Measurements from ENCODE around the gene EIF1. TPM values are rescaled to one million over a fixed set of nuclear protein-coding genes. Genes with fewer than 3 reads are reported as not detected.
A peak's percentile ranks its signal among the peaks of the same experiment; 100 is the strongest.

Gene EIF1
- total and polyA plus RNA-seq, 2 of the 8 experiments (the other 6 are each of a cell fraction or from before 2014, with no cell fraction given) = 175 to 539 TPM

- TF ChIP-seq, protein P1, sequence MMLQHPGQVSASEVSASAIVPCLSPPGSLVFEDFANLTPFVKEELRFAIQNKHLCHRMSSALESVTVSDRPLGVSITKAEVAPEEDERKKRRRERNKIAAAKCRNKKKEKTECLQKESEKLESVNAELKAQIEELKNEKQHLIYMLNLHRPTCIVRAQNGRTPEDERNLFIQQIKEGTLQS (IDR thresholded peaks at IDR 0.05; ENCODE audit: insufficient read depth, low read depth, low read length) = peak; percentile 83
- TF ChIP-seq ATF2 (IDR thresholded peaks at IDR 0.05; ENCODE audit: low read length) = peak; percentile 88; the same call in 1 of the 2 replicates
- peak; percentile 50 for TF ChIP-seq ASH2L (IDR thresholded peaks at IDR 0.05; ENCODE audit: low read length)
- TF ChIP-seq TAF7 (optimal IDR thresholded peaks at IDR 0.05; ENCODE audit: borderline replicate concordance, low read depth, low read length) = peak; percentile 94
- no peak for TF ChIP-seq RNF2 (IDR thresholded peaks at IDR 0.05; ENCODE audit: borderline replicate concordance, low read depth, low read length, missing control alignments, poor library complexity, severe bottlenecking)
- no peak for TF ChIP-seq POU5F1 (IDR thresholded peaks at IDR 0.05; ENCODE audit: low read depth, low read length)
- TF ChIP-seq POLR2A (IDR thresholded peaks at IDR 0.05; ENCODE audit: control extremely low read depth in 1 of 2, low read depth in 2 of 2, low read length in 2 of 2) = peak; percentile 99
- TF ChIP-seq KDM1A (IDR thresholded peaks at IDR 0.05; ENCODE audit: borderline replicate concordance, low read length) = no peak
- TF ChIP-seq NRF1 (IDR thresholded peaks at IDR 0.05; ENCODE audit: low read depth, low read length) = peak; percentile 94
- no peak for TF ChIP-seq TEAD4 (IDR thresholded peaks at IDR 0.05; ENCODE audit: low read depth, low read length)
- 0 out of 2 replicates have a peak, but pooled peaks have one; percentile 6 for TF ChIP-seq SRF (IDR thresholded peaks at IDR 0.05; ENCODE audit: low read depth, low read length)
- no peak for TF ChIP-seq CTBP2 (IDR thresholded peaks at IDR 0.05; ENCODE audit: borderline replicate concordance, insufficient read depth, insufficient read length, low read length)
- no peak for TF ChIP-seq RBBP5 (IDR thresholded peaks at IDR 0.05; ENCODE audit: borderline replicate concordance, low read depth, low read length)
- TF ChIP-seq CEBPB (IDR thresholded peaks at IDR 0.05; ENCODE audit: low read depth, low read length) = peak; percentile 98
- peak; percentile 99 for TF ChIP-seq POLR2AphosphoS5 (IDR thresholded peaks at IDR 0.05; ENCODE audit: low read depth, low read length)
- TF ChIP-seq TBP (IDR thresholded peaks at IDR 0.05; ENCODE audit: low read depth, low read length) = peak; percentile 97
- TF ChIP-seq TAF1 (IDR thresholded peaks at IDR 0.05; ENCODE audit: low read depth, low read length) = peak; percentile 98
- peak; percentile 100 for TF ChIP-seq PHF8 (conservative IDR thresholded peaks at IDR 0.05; ENCODE audit: low read depth, low read length)
- TF ChIP-seq TCF12 (IDR thresholded peaks at IDR 0.05; ENCODE audit: low read depth, low read length) = no peak
- no peak for TF ChIP-seq USF2 (IDR thresholded peaks at IDR 0.05; ENCODE audit: low read length)
- peak; percentile 76 for TF ChIP-seq CHD1 (IDR thresholded peaks at IDR 0.05; ENCODE audit: low read depth, low read length)
These were observed at the start of gene EIF1 (continued) for GRCh38 chr17:41688641-41689496.
